HG02623 (cell line): ENCODE measurements around the gene PFKFB3.

Experiments
- ATAC-seq: cut with Tn5 transposase; IDR thresholded peaks from one replicate; pipeline ENCODE4 v1.9.1; 2021; ENCODE audit warnings: moderate library complexity; ENCODE audit not compliant: unreplicated experiment

The PFKFB3 gene

DNA sequence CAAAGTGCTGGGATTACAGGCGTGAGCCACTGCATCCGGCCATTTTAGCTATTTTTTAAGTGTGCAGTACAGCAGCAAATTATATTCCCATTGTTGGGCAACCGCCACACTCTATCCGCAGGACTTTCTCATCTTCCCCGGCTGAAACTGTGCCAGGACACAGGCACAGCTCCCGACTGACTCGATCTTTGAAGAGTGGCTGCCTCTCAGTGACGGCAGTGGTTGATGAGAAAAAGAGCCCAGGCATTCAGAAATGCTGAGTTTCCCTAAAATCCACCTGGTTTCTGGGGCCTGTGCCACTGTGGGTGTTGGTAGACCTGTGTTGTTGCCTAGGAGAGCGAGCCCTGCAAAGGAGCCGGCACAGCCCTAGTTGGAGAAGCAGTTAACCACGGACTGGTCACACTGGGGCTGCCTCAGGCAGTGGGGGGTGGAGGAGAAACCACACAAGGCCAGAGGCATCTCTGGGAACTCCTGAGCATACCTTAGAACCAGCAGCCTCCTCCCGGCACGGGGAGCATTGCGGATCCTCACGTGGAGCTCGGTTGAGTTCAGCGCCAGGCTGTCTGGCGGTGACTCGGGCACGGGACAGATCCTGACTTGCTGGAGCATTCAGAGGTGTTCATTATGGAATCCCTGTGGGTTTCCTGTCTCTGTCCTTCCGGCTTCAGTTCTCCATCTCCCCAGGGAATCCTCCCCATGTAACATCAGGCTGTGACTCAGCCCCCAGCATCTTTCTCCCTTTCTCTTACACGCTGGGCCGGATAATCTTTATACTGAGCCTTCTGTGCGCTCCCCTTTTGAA is 16.2 kb downstream of the PFKFB3 start:
- no peak for ATAC-seq

DNA sequence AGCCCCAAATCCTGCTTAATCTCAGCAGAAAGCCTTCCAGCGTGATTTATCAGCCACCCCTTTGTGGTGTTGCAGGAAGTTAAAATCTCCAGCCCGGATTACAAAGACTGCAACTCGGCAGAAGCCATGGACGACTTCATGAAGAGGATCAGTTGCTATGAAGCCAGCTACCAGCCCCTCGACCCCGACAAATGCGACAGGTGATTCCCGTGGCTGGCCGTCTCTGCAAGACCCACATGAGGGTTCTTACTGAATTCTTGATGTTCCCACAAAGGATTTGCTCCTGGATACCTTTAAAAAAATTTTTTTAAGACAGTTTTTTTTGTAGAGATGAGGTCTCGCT is 16.7 kb downstream of the PFKFB3 start:
- no peak for ATAC-seq

DNA sequence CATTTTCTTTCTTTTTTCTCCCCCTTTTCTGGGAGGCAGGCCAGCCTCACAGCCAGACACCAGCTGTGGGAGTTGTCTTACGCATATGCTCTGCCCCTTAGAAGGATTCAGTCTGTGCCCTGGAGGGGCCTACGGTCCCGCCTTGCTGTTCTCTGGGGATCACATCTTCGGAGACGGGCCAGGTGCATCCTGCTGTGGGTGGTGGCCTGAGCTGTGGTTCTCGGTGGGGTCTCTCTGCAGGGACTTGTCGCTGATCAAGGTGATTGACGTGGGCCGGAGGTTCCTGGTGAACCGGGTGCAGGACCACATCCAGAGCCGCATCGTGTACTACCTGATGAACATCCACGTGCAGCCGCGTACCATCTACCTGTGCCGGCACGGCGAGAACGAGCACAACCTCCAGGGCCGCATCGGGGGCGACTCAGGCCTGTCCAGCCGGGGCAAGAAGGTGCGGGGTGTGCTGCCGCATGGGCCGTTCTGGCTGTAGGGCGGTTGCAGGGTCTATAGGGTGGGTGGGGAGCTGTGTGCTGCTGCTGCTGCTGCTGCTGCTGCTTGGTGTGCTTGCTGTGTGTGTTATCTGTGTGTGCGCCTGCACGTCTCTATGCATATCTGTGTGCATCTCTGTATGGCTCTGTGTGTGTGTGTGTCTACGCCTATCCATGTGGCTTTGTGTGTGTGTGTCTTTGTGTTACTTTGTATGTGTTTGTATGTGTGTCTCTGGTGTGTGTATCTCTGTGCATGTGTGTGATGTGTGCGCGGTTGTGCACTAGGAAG is 17.9 kb downstream of the PFKFB3 start:
- ATAC-seq, result no peak

DNA sequence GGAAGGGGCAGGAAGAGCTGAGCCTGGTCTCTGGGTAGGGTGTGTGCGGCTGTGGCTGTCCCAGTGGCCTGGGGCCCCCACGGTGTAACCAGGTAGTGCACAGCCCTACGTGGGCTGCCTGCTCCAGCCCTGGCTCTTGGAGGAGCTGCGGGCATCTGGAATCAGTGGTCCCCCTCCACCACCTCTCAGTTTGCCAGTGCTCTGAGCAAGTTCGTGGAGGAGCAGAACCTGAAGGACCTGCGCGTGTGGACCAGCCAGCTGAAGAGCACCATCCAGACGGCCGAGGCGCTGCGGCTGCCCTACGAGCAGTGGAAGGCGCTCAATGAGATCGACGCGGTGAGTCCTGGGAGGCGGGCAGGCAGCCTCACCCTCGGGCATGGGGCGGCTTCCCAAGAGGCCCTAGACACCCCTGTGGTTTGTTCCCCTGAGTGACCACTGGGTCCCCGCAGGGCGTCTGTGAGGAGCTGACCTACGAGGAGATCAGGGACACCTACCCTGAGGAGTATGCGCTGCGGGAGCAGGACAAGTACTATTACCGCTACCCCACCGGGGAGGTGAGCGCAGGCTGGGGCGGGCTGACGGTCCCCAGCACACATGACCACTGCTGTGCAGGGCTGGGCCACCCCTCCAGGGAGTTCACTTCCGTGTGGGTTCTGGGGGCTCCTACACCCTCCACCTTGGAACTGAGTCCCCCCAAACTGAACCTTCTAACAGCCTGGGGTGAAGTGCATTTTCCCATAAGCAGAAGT is 18.6 kb downstream of the PFKFB3 start:
- ATAC-seq, result no peak

DNA sequence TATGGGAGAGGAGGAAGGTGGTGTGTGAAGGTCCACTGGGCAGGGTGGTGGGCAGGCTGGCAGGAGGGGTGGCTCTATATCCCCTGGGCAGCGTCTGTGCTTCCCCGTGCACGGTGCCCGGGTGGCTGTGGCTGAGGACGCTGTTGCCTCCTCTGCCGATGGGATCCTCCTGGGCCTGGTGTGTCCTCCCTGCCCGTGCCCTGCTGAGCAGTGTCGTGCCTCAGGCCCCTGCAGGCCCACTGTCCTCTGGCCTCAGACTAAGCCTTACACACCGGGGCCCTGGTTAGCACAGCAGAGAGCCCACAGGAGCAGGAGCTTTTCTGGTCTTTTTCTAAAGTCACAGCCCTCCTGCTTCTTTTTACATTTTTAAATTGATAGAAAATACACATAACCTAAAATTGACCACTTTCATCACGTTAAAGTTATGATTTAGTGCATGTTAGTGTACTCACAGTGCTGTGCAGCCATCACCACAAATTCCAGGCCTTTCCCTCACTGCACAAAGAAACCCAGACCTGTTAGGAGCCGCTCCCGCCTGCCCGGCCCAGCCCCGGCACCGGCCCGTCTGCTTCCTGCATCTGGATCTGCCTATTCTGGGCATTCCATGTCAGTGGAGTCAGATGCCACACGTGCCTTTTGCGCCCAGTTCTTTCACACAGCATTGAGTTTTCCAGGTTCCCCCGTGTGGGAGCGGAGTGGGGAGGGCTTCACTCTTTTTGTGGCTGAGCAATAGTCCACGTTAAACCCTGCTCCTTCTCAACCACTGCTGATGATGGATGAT is 19.4 kb downstream of the PFKFB3 start:
- no peak for ATAC-seq

DNA sequence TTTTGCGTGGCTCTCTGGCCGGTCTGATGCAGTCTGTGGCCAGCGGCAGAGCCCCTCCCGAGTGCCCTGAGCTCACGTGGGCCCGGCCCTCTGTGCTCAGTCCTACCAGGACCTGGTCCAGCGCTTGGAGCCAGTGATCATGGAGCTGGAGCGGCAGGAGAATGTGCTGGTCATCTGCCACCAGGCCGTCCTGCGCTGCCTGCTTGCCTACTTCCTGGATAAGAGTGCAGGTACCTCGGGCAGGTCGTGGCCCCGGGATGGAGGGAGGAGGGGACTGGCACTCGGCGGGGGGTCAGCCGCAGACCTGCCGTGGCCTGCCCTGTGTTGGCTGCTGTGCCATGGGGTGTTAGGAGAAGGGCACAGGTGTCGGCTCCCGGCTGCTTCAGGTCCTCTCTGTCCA is 20.0 kb downstream of the PFKFB3 start:
- no peak for ATAC-seq

DNA sequence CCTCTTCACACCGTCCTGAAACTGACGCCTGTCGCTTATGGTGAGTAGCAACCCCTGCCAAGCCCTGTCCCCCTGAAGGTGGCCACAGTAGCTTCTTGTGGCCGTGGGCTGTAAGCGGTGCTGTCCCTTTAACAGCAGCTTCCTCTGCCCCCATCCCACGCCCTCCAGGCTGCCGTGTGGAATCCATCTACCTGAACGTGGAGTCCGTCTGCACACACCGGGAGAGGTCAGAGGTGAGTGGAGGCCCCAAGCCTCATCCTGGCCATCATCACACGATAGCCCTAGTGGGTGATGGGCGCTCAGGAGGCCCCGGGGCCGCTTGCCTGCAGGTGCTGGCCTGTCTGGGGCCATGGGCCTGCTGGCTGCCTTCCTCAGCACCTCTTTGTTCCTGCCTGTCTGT is 21.2 kb downstream of the PFKFB3 start:
- ATAC-seq, result no peak

DNA sequence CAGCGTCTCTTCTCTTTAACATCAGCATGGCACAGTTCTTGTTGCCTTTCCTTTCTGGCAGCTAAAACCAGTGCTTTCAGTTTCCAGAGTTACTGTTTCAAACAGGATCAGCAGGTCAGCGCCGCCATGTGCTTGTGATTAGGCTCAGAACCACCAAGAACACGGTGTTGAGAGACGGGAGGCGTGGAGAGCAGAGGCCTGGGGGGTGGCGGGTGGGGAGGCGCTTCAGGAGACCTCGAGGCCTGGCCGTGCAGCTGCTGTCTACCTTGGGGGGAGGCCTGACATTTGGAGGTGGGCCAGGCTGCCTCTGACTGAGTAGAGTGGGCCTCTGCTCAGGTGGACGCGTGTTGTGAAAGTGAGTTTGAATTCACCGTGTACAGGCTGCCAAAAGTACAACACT is 22.0 kb downstream of the PFKFB3 start:
- ATAC-seq, result no peak

DNA sequence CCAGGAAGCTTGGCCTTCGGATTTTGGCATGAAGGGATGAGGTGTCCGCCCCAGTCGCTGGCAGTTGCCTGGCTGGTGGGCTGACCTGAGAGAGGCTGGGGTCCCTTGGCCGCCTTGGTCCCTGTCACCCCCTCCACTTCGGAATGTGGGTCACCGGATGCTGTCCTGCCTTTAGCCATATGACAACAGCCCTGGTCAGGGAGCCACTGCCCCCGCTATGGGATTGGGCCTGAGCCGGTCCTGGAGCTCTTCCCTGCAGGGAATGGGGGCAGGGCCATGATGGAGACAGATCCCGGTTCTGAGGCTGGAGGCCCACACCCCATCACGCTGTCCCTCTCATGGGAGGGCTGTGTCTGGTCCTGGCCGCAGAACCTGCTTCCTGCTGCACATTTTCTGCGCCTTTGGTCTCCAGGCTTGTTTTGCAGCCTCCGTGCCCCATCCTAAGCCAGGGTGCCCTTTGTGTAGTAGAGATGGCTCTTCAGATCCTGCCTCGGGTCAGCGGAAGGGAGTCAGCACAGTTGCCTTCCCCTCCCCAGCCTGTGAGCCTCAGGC is 22.6 kb downstream of the PFKFB3 start:
- ATAC-seq, result no peak

DNA sequence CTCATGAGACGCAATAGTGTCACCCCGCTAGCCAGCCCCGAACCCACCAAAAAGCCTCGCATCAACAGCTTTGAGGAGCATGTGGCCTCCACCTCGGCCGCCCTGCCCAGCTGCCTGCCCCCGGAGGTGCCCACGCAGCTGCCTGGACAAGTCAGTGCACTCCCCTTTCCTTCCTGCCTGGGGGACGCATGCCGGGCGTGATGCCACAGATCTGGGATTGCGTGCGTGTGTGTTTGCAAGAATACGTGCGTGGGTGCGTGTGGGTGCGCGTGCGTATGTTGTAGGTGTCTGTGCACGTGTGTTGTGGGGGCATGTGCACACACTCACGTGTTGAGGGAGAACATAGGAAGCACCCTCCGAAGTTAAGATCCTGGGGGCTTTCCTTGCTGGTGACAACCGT is 23.5 kb downstream of the PFKFB3 start:
- no peak for ATAC-seq

DNA sequence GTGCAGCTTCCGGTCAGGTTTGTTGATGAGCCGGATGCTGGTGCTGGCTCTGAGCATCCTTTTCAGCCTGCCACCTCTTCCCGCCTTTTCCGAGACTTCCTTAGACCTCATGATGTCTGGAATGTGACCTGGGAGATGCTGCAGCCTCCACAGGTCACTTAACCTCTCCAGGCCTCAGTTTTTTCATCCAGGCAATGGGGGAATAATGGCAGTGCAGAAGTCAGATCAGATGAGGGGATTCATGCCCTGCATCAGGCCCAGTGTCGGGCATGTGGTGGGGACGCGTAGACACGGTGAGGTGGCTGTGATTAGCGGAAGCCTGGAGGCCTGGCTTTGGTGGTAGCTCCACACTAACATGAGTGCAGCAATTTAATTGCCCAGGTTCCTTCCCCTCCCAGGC is 24.6 kb downstream of the PFKFB3 start:
- no peak for ATAC-seq

DNA sequence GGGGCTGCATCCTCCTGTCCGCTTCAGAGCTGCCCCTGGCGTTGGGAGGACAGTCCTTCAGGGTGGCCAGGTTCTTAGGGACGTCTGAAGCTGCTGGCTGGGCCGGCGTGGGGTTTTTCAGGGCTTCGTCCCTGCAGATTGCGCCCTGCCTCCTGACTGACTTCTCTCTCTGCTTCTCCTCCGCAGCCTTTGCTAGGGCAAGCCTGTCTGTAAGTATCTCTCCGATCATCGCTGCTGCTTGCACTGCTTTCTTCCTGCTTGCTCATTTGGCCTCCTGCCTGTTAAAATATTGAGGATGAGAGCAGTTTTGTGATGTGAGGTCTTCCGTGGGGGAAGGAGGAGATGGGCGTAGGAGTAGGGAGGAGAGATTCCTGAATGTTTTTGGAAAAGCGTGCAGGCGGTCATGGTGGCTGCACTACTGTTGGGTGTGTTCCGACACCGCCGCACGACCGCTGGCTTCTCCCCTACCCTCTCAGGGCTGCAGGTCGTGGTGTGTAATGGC is 25.3 kb downstream of the PFKFB3 start:
- ATAC-seq, result no peak

DNA sequence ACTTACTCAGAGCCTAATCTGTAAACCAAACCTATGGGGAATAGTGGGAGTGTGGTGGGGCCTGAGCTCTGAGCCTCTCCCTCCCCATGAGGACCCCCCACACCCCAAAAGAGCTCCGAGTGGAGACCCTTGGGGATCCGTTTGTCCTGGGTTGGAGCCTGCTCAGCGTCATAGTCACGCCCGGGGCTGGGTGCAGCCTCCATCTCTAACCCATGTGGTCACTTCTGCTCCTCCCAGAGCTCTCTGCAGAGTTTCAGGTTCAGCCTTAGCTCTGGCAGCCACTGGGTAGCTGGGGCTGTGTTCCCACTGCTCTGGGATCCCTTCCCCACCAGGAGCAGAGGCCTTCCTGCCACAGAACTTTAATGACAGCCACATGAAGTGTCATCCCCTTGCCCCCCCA is 25.9 kb downstream of the PFKFB3 start:
- no peak for ATAC-seq

DNA sequence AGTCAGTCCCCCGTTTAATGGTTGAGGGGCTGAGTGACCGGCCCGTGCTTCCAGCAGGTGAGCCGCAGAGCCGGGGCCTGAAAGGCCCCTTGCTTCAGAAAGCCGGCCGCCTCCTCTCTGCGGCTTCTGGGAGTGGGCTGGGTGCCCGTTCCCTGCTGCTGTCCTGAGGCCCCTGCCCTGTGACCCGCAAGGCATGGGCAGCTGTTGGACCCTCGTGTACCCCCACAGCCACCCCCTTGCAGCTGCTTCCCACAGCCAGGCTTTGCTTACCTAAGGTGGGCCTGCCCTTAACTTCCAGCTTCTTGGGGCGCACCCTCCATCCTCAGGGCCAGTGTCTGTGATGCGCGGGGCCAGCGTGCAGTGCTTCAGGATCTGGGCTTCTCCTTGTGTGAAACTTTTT is 26.6 kb downstream of the PFKFB3 start:
- ATAC-seq, result no peak

DNA sequence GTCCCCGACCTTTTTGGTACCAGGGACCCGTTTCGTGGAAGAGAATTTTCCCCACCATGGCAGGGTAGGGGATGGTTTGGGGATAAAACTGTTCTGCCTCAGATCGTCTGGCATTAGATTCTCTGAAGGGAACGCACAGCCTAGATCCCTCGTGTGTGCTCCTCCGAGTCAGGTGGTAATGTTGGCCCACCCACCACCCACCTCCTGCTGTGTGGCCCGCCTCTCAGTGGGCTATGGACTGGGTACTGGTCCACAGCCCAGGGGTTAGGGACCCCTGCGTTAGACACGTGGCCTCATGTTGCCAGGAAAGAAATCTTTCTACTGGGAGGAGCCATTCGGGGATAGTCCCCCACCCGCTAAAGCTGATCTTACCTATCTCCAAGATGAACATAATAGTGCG is 27.0 kb downstream of the PFKFB3 start:
- no peak for ATAC-seq

DNA sequence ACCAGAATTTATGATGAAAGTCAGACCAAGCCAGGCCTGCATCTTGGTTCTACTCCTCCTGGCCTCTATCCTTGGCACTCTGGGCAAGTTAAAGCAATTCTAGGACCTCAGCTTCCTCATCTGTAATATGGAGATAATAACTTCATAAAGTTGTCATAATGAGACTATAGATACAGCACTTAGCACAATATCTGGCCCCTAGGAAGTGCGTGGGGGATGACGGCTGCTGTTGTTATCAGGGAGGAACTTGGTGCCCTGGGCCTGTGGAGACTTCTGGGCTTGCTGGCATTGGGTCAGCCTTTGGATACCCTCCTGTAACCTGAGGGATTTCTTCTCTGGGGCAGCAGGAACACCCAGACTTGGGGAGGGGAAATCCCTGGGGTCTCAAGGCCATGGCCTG is 27.6 kb downstream of the PFKFB3 start:
- ATAC-seq, result no peak

DNA sequence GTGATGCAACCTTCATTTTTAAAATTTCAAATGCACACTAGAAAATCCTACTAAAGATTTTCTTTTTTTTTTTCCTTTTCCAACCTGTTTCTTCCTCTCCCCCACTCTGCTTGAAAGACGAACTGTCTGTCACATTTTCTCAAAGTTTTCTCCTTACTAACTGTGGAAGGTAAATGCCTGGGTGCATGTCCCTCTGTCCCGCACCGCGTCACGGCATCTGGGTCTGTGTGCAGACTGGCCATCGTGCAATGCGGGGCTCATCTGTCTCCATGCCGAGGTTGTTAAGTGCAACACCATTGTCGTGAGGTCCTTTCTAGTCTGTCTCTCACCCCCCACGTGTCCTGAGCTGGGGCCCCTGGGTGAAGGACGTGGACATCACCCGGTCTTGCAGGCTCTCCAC is 28.4 kb downstream of the PFKFB3 start:
- ATAC-seq, result no peak

DNA sequence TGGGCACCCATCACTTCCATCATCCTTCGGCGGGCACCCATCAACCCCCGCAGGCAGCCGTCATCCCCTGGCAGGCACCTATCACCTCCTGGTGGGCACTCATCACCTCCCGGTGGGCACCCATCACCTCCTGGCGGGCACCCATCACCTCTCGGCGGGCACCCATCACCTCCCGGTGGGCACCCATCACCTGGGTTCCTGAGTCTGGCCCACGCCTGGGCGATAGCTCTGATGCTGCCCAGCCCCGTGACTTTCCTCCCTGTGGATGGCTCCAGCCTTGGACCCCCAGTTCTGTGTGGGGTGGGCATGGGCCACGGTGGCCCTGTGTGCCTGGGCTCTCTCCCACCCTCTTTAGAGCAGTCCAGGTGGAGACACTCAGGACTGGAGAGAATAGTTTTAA is 29.0 kb downstream of the PFKFB3 start:
- no peak for ATAC-seq

DNA sequence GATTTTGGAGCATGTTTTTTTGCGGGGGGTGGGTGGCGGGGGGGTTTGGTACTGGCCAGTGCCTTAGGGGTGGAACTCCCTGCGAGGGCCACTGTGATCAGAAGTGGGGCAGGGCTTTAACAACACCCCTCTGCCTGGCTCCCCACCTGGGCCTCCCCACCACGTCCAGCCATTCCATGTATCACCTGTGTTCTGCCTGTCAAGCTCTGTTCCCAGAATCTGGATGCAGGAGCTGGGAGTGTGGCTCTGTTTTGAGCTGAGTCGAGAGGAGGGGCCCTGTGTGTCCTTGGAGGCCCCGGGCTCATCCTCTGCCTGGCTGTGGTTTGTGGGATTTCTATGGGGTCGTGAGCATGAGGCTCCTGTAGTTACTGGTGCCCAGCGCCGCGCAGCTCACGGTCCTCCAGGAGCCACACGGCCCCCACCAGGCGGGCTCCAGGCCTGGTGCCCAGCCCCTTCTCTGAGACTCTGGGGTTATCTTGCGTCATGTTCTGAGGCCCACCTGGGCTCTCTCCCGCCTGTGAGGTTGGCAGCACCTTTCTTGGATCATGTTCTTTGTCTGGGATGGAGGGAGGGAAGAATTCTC is 29.6 kb downstream of the PFKFB3 start:
- no peak for ATAC-seq
